HG03575 (cell line): ENCODE results near the gene GBX2.

ENCODE experiments used
- ATAC-seq: cut with Tn5 transposase; IDR thresholded peaks from one replicate; pipeline ENCODE4 v1.9.1; 2021; ENCODE audit not compliant: unreplicated experiment, insufficient number of reproducible peaks, low FRiP score; ENCODE audit errors: extremely low read depth

The GBX2 gene

GRCh38 chr2:236124182-236124893, 43.8 kb downstream of the GBX2 start:
- no peak for ATAC-seq

GRCh38 chr2:236123716-236124115, 44.5 kb downstream of the GBX2 start:
- no peak for ATAC-seq

GRCh38 chr2:236122236-236122635, 46.0 kb downstream of the GBX2 start:
- no peak for ATAC-seq

DNA sequence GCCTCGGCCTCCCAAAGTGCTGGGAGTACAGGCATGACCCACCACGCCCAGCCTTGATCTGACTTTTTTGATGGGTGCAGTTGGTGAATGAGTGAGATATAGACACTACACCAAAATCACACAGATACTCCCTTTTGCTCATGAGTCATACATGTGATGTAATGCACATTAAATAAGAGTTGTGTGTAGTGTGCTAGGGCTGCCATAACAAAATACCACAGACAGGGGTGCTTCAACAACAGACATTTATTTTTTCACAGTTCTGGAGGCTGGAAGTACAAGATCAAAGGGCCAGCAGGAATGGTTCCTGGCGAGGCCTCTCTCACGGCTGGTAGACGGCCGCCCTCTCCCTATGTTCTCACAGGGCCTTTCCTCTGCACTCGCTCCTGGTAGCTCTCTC, 46.6 kb downstream of the GBX2 start:
- ATAC-seq = no peak

DNA sequence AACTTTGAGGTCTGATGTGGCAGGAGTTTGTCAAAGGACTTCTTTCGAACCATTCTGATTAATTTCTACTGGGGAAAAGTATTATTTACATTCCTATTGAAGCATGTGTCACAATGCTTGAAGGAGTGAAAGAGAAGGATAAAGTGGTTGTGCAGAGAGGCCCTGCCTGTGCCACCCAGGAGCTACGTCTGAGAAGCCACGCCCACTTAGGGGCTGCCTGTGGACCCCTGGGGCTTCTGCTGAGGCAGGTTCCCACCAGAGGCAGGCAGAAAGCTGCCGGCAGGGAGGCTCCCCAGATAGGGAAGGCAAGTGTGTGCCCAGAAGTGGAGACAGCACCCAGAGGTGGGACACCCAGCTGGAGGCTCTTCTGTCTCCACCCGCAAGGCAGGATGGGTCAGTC, 47.4 kb downstream of the GBX2 start:
- ATAC-seq = no peak

DNA sequence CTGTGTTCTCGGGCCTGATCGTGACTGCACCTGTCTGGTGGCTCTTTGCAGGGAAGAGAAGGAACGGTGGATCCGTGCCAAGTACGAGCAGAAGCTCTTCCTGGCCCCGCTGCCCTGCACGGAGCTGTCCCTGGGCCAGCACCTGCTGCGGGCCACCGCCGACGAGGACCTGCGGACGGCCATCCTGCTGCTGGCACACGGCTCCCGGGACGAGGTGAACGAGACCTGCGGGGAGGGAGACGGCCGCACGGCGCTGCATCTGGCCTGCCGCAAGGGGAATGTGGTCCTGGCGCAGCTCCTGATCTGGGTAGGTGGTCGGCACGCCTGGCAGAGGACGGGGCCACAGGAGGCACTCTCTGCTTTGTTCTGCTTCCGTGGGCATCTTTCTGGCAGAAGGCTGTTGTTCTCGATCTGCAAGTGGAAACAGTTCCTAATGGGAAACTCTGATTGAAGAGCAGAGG, 48.0 kb downstream of the GBX2 start:
- no peak for ATAC-seq

DNA sequence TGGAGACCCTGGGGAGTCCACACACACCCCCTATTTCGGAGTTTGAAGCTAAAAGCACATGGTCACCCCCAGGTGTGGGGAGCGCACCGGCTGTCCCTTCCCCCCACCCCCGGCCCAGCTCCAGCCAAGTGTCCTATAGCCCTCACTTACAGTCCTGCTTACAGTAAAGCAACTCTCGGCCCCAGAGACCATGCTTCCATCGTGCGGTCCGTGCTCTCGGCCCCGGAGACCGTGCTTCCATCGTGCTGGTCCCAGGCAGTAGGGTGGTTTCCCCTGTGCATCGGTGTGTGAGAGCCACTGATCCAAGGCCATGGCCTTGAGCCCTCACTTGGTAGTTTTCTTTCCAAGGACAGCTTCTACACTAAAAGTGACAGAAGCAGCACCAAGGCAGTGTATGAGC, 48.7 kb downstream of the GBX2 start:
- ATAC-seq = no peak

GRCh38 chr2:236119003-236119402, 49.2 kb downstream of the GBX2 start:
- ATAC-seq = no peak

DNA sequence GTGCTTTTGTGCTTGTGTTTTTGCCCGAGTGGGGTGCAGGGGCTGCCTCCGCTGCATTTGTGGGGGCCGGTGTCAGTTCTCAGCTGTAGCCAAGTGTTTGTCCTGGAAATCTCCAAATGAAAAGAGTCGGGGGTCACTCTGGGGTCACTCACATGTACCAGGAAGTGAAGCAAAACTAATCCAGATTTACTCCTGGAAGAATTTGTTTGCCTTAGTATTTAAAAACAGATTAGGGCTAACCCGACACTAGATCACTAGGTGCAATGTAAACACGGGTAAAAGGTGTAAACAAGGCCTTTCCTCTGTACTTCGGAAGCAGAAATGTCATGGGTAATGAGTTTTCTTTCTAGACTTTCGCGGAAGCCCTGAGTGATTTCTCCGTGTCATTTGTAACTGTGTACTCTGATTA, 50.3 kb downstream of the GBX2 start:
- ATAC-seq = no peak

- ATAC-seq = no peak
Observed at GRCh38 chr2:236117401-236117800, 50.8 kb downstream of the GBX2 start.
